GM12878 (cell line): ENCODE results near the gene MRPS16. TPM values are rescaled to one million over a fixed set of nuclear protein-coding genes. Genes with fewer than 3 reads are reported as not detected.
A peak's percentile ranks its signal among the peaks of the same experiment; 100 is the strongest.

Source experiments
- ATAC-seq: fragments of 200-7000 bp; cut with Tn5 transposase; 3 replicates; pipeline ENCODE4 v1.9.1; 2020; ENCODE audit warnings: mild to moderate bottlenecking, moderate library complexity
- Bru-seq: library from RNA; stranded (reverse); fragments of 400-500 nt; gene quantifications from one replicate; lab custom pipeline; 2021; lab: Mats Ljungman, UMichigan
- BruChase-seq, 2 experiments: library from RNA; stranded (reverse); fragments of 400-500 nt; gene quantifications; one replicate each; lab custom pipeline; 2021; lab: Mats Ljungman, UMichigan
- BruUV-seq: library from RNA; stranded (reverse); fragments of 400-500 nt; replicated peaks from 2 replicates; lab custom pipeline; 2021; lab: Mats Ljungman, UMichigan
- CTCF ChIA-PET: fragments of 300-600 bp; sonication (Branson Sonifier 250); formaldehyde crosslinking; extraction: SDS; loops from one replicate; lab custom pipeline; 2021; ENCODE audit warnings: inconsistent platforms; lab: Yijun Ruan, JAX
- POLR2A ChIA-PET: fragments of 350-600 bp; formaldehyde crosslinking; extraction: SDS; loops from one replicate; lab custom pipeline; 2021; ENCODE audit warnings: inconsistent platforms; lab: Charles Lee
- RAD21 ChIA-PET: fragments of 300-600 bp; sonication (Branson Sonifier 250); formaldehyde crosslinking; loops from one replicate; lab custom pipeline; 2023; ENCODE audit warnings: antibody characterized with exemption; ENCODE audit not compliant: unreplicated experiment; lab: Charles Lee
- SMC1A ChIA-PET: fragments of 300-600 bp; sonication (Branson Sonifier 250); formaldehyde crosslinking; loops from one replicate; lab custom pipeline; 2023; ENCODE audit not compliant: unreplicated experiment, uncharacterized antibody; lab: Charles Lee
- DNase-seq: peaks from one replicate; pipeline ENCODE4 v3.0.0-alpha.2; 2011; ENCODE audit warnings: low read depth, low spot score
- FAIRE-seq: peaks from 3 replicates; lab custom pipeline; 2011; peaks lifted over from hg19 to GRCh38; lab: Jason Lieb, UNC
- H2AFZ ChIP-seq: 2 replicates; pipeline ENCODE4 v1.6.0; 2011; ENCODE audit warnings: low read depth, low read length, control low read depth; ENCODE audit not compliant: control insufficient read depth
- H3K27ac ChIP-seq: 2 replicates; pipeline ENCODE4 v1.5.1; 2011; ENCODE audit warnings: control low read depth; ENCODE audit not compliant: control insufficient read depth, insufficient read depth
- H3K27me3 ChIP-seq, 2 experiments: replicated peaks in 1 of 2; 2 replicates each; pipeline versions ENCODE4 v1.6.0 to v1.6.1; 2011; ENCODE audit warnings: low read length in 1 of 2; ENCODE audit not compliant: control insufficient read depth in 2 of 2, insufficient read depth in 2 of 2
- H3K36me3 ChIP-seq, 2 experiments: 2 replicates each; pipeline ENCODE4 v1.5.1; 2011; ENCODE audit warnings: low read length in 1 of 2; ENCODE audit not compliant: control insufficient read depth in 2 of 2, insufficient read depth in 2 of 2
- H3K4me1 ChIP-seq: 2 replicates; pipeline ENCODE4 v1.6.1; 2011; ENCODE audit warnings: mild to moderate bottlenecking, low read length, moderate library complexity, mixed read lengths; ENCODE audit not compliant: control insufficient read depth, insufficient read depth
- H3K4me2 ChIP-seq: 2 replicates; pipeline ENCODE4 v1.6.0; 2011; ENCODE audit warnings: control low read depth; ENCODE audit not compliant: control insufficient read depth, insufficient read depth
- H3K4me3 ChIP-seq: fragments of 200-600 bp; sonication (generic); 2 replicates; pipeline ENCODE4 v1.5.1; 2016
- H3K79me2 ChIP-seq: 2 replicates; pipeline ENCODE4 v1.6.0; 2011; ENCODE audit warnings: low read length; ENCODE audit not compliant: control insufficient read depth, insufficient read depth
- H3K9ac ChIP-seq: 2 replicates; pipeline ENCODE4 v1.8.0; 2011; ENCODE audit warnings: low read length, control low read depth, mixed read lengths; ENCODE audit not compliant: control insufficient read depth, insufficient read depth
- H3K9me3 ChIP-seq: replicated peaks from 3 replicates; pipeline ENCODE4 v1.5.1; 2011; ENCODE audit warnings: mild to moderate bottlenecking, low read length; ENCODE audit not compliant: control insufficient read depth, insufficient read depth
- H4K20me1 ChIP-seq: 2 replicates; pipeline ENCODE4 v1.6.0; 2011; ENCODE audit not compliant: control insufficient read depth, insufficient read depth
- BACH1 ChIP-seq: fragments of 450-650 bp; IDR thresholded peaks from 2 replicates; pipeline ENCODE4 v1.6.1; 2017; ENCODE audit warnings: mild to moderate bottlenecking, borderline replicate concordance
- CHD2 ChIP-seq: IDR thresholded peaks from 2 replicates; pipeline ENCODE4 v1.6.1; 2011; ENCODE audit warnings: low read depth, low read length, improper control_type of control experiment, borderline replicate concordance
- HDAC2 ChIP-seq: fragments of 200-600 bp; sonication (generic); IDR thresholded peaks from 2 replicates; pipeline ENCODE4 v1.6.1; 2017
- IRF4 ChIP-seq: IDR thresholded peaks from 2 replicates; pipeline ENCODE4 v1.6.1; 2011; ENCODE audit warnings: low read depth, low read length
- LARP7 ChIP-seq: fragments of 450-650 bp; IDR thresholded peaks from 2 replicates; pipeline ENCODE4 v1.6.1; 2017; ENCODE audit warnings: mild to moderate bottlenecking
- MTA2 ChIP-seq: fragments of 450-650 bp; IDR thresholded peaks from 2 replicates; pipeline ENCODE4 v1.6.1; 2016; ENCODE audit warnings: low read depth, mild to moderate bottlenecking, moderate library complexity
- NFIC ChIP-seq: IDR thresholded peaks from 2 replicates; pipeline ENCODE4 v1.6.1; 2012; ENCODE audit warnings: low read depth, mild to moderate bottlenecking, inconsistent platforms, low read length, moderate library complexity
- PAX8 ChIP-seq: fragments of 450-650 bp; IDR thresholded peaks from 2 replicates; pipeline ENCODE4 v1.6.1; 2017; ENCODE audit warnings: mild to moderate bottlenecking, moderate library complexity
- POU2F2 ChIP-seq: IDR thresholded peaks from 3 replicates; pipeline ENCODE4 v1.6.1; 2011; ENCODE audit warnings: low read depth, mild to moderate bottlenecking, low read length, borderline replicate concordance
- SP1 ChIP-seq: IDR thresholded peaks from one replicate; pipeline ENCODE4 v1.6.1; 2011; ENCODE audit warnings: low read depth, low read length
- TAF1 ChIP-seq: IDR thresholded peaks from 2 replicates; pipeline ENCODE4 v1.6.1; 2011; ENCODE audit warnings: mild to moderate bottlenecking, low read depth, low read length, borderline replicate concordance
- TARDBP ChIP-seq: IDR thresholded peaks from 2 replicates; pipeline ENCODE4 v1.6.1; 2016; ENCODE audit warnings: borderline replicate concordance
- TBL1XR1 ChIP-seq: IDR thresholded peaks from 2 replicates; pipeline ENCODE4 v1.6.1; 2012; ENCODE audit warnings: low read depth, low read length, improper control_type of control experiment
- WGBS: methylation state at CpG from one replicate; pipeline ENCODE4 v1.1.6; 2016; ENCODE audit warnings: low lambda C conversion rate; ENCODE audit not compliant: insufficient replicate concordance, insufficient coverage; ENCODE audit errors: missing lambda C conversion rate; 5-methylcytosine and 5-hydroxymethylcytosine counted together
- in situ Hi-C: fragments of 300-500 bp; cut with MboI; formaldehyde crosslinking; loops from 9 replicates; pipeline ENCODE4 v1.14.3; 2018; ENCODE audit warnings: mixed read lengths
- intact Hi-C: fragments of 100-400 bp; cut with micrococcal nuclease; formaldehyde crosslinking; loops from one replicate; pipeline ENCODE4 v1.14.2; 2022; ENCODE audit not compliant: unreplicated experiment
- long read RNA-seq, 2 experiments: library from polyadenylated mRNA; unstranded; transcript quantifications; one replicate each; pipeline ENCODE4 v2.0.0, GENCODE V29; 2019 to 2020
- polyA minus RNA-seq, 3 experiments: library from RNA; depleted of rRNA, polyadenylated mRNA; stranded (reverse); fragments of >200 nt; gene quantifications; 2 replicates each; pipeline ENCODE4 v1.2.3, GENCODE V29; 2011
- polyA plus RNA-seq, 11 experiments: library from polyadenylated mRNA; depleted of rRNA in 4 of 11; unstranded in 6 of 11; stranded (reverse) in 5 of 11; fragments of >200 nt; fragmentation: Nextera tagmentation in 4 of 11; fragmentation: Illumina TruSeq in 1 of 11; extraction: Ambion mirVana in 4 of 11; extraction: Trizol in 1 of 11; gene quantifications; 1 replicate in 1 of 11; 2 replicates in 10 of 11; pipeline versions ENCODE4 v1.2.1 to v1.2.3, GENCODE V29; 2011 to 2016; ENCODE audit warnings: inconsistent platforms in 2 of 11, missing spikeins in 2 of 11, low read depth in 1 of 11
- total RNA-seq, 4 experiments: library from RNA; depleted of rRNA in 3 of 4; stranded (reverse); fragments of >200 nt in 3 of 4; fragmentation: Illumina TruSeq in 1 of 4; extraction: Trizol in 1 of 4; gene quantifications; 2 replicates each; pipeline versions ENCODE4 v1.2.1 to v1.2.3, GENCODE V29; 2013 to 2021
- TF ChIP-seq, protein P1 (sequence below): fragments of 450-650 bp; IDR thresholded peaks from 2 replicates; pipeline ENCODE4 v1.6.1; 2017; ENCODE audit warnings: mild to moderate bottlenecking
- TF ChIP-seq, protein P2 (sequence below): IDR thresholded peaks from 2 replicates; pipeline ENCODE4 v1.6.1; 2012; ENCODE audit warnings: low read length, inconsistent platforms

Gene MRPS16
- total RNA-seq (2013; cell fraction: nucleolus; rRNA removed): 50.5 and 55.1 TPM in 2 replicates
- total RNA-seq (2014; rRNA removed) (107 and 111 TPM in 2 replicates), total RNA-seq (2014; rRNA removed; fragmentation: Illumina TruSeq; extraction: Trizol) (87.6 and 93.9 TPM in 2 replicates), total RNA-seq (2021) (160 and 170 TPM in 2 replicates), polyA plus RNA-seq (2011; rRNA removed) (86.2 and 86.9 TPM in 2 replicates), polyA plus RNA-seq (2014; fragmentation: Illumina TruSeq; extraction: Trizol) (69.4 and 75.3 TPM in 2 replicates), polyA plus RNA-seq (2014; fragmentation: Nextera tagmentation; extraction: Ambion mirVana) (10 to 100 TPM; 43.4 to 98.5 TPM), polyA plus RNA-seq (2014; rRNA removed) (122 and 133 TPM in 2 replicates), polyA plus RNA-seq (2016; fragmentation: Nextera tagmentation; extraction: Ambion mirVana) (100 to 1,000 TPM; 269 to 285 TPM), polyA minus RNA-seq (2011; rRNA and poly(A)+ RNA removed) (53.6 and 69.3 TPM in 2 replicates), Bru-seq, nascent RNA (percentile 95 among the genes with signal in this experiment), BruChase-seq, experiment 1, labeled RNA remaining after a 6-hour chase (percentile 98 among the genes with signal in this experiment), BruChase-seq, experiment 2, labeled RNA remaining after a 2-hour chase (percentile 97 among the genes with signal in this experiment)
- 24.7 TPM for polyA plus RNA-seq (2011; ENCODE audit: low read depth)
- polyA plus RNA-seq (2011; cell fraction: cytosol; rRNA removed): 124 and 128 TPM in 2 replicates
- 48.8 and 52.3 TPM in 2 replicates for polyA plus RNA-seq (2011; cell fraction: nucleus; rRNA removed)
- 57.0 and 76.9 TPM in 2 replicates for polyA plus RNA-seq (2012)
- 29.8 and 34.7 TPM in 2 replicates for polyA minus RNA-seq (2011; cell fraction: cytosol; rRNA and poly(A)+ RNA removed)
- polyA minus RNA-seq (2011; cell fraction: nucleus; rRNA and poly(A)+ RNA removed): 20.6 and 31.1 TPM in 2 replicates
- long read RNA-seq, experiment 1, transcript MRPS16-201 (3 exons, 866 nt): minor isoform, 6 of 69 reads
- long read RNA-seq, experiment 1, transcript MRPS16-202 (3 exons, 2,634 nt): major isoform, 54 of 69 reads
- long read RNA-seq, experiment 1, partial matches to known transcripts: 1 of 69 reads
- long read RNA-seq, experiment 1, other reads (novel, unspliced or antisense): 7 of 69 reads
- long read RNA-seq, experiment 2, transcript MRPS16-202 (3 exons, 2,634 nt): major isoform, 120 of 139 reads
- long read RNA-seq, experiment 2, transcript MRPS16-201 (3 exons, 866 nt): minor isoform, 8 of 139 reads
- long read RNA-seq, experiment 2, partial matches to known transcripts: 2 of 139 reads
- long read RNA-seq, experiment 2, other reads (novel, unspliced or antisense): 7 of 139 reads

DNA sequence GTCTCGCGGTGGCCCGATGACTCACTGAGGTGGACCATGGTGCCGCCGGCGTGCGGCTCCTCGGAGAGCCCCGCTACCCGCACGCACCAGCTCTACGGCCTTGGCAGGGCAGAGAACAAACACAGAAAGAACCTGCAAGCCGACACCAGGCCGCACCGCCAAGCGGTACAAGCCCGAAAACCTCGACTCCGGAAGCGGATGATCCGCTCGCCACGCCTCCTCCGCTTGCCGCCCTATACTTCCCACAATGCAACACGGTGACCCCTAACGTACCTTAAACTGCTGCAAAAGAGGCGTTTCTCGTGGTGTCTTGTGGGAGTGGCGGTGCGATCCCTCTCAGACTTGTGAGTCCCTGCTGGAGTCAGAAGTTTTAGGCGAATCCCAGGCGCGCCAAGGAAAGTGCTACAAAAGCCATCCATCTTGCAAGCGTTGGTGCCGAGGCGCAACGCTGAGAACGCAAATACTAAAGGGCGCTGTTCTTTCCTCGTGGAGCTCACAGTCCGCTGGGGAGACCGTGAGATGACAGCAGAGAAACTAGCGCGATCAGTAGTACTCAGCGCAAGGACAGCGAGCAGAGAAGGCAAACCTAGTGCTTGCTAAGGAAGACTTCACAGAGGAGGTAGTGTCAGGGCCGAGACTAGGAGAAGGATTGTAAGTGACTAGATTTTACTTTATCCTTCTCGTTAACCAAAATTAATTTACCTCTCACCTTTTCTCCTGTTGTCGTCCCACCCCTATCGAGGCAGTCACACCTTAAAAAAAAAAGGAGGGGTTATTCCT is at the start of gene MRPS16:
Gene MRPS16 (minus strand): TSS at position 200 of the 780 bp plus-strand sequence. CDS start 162 bp downstream, at position 38.
- peak within 1 kb of the TSS; percentile 93 for H3K4me3 ChIP-seq
- BruUV-seq: TSS peak; percentile 90
- WGBS: under 1% methylated on average over 51 of the region's 51 CpGs
- peaks cover 11% of the 10 kb centered on the region for H3K4me1 ChIP-seq
- POLR2A ChIA-PET: interaction anchor here (0.6 to 1.5 kb wide), 6 partner anchors 10 to 558 kb away, joined by 3 to 7 read pairs (median 3); partner anchors contain the start of gene CFAP70
- H4K20me1 ChIP-seq: no peaks in the 10 kb centered on the region
- peak within 1 kb of the TSS; percentile 97 for H3K27ac ChIP-seq
- peak within 1 kb of the TSS; percentile 95 for H3K4me2 ChIP-seq
- DNase-seq: peak; percentile 88
- H3K36me3 ChIP-seq: peaks cover 0 to 8% of the 10 kb centered on the region in 2 experiments; a peak in 2 of 4 replicates
- H3K9me3 ChIP-seq: no peaks in the 10 kb centered on the region
- peak; percentile 97 for FAIRE-seq
- RAD21 ChIA-PET: interaction anchor here (1.6 kb wide), 1 partner anchor 84 kb away, joined by 4 read pairs; no protein-coding TSS in a partner anchor
- ATAC-seq: peak; percentile 87
- no peaks in the 10 kb centered on the region for H3K27me3 ChIP-seq
- CTCF ChIA-PET: interaction anchor here (0.9 to 4.7 kb wide), 3 partner anchors 11 to 87 kb away, joined by 3 to 14 read pairs (median 4); no protein-coding TSS in a partner anchor
- SMC1A ChIA-PET: interaction anchor here (1.0 to 1.3 kb wide), 4 partner anchors 7 to 391 kb away, joined by 3 to 5 read pairs (median 3); no protein-coding TSS in a partner anchor
- peak within 1 kb of the TSS; percentile 99 for H2AFZ ChIP-seq
- in situ Hi-C loops (no loop called here), intact Hi-C loops (loop anchor here (5.0 kb wide), 1 partner anchor 245 kb away; the partner anchor contains the start of gene PPP3CB)
- peak within 1 kb of the TSS; percentile 100 for H3K9ac ChIP-seq
- H3K79me2 ChIP-seq: peaks cover 54% of the 10 kb centered on the region
- TF ChIP-seq PAX8 (no peak), CHD2 (peak; percentile 67; the same call in 1 of the 2 replicates), SP1 (peak; percentile 73), NFIC (no peak), HDAC2 (no peak), IRF4 (no peak), MTA2 (peak; percentile 58), TARDBP (no peak), POU2F2 (no peak), TAF1 (peak; percentile 75; the same call in 1 of the 2 replicates), LARP7 (0 out of 2 replicates have a peak, but pooled peaks have one; percentile 43), TBL1XR1 (peak; percentile 76; the same call in 1 of the 2 replicates), BACH1 (0 out of 2 replicates have a peak, but pooled peaks have one; percentile 7)
- TF ChIP-seq, protein P1, sequence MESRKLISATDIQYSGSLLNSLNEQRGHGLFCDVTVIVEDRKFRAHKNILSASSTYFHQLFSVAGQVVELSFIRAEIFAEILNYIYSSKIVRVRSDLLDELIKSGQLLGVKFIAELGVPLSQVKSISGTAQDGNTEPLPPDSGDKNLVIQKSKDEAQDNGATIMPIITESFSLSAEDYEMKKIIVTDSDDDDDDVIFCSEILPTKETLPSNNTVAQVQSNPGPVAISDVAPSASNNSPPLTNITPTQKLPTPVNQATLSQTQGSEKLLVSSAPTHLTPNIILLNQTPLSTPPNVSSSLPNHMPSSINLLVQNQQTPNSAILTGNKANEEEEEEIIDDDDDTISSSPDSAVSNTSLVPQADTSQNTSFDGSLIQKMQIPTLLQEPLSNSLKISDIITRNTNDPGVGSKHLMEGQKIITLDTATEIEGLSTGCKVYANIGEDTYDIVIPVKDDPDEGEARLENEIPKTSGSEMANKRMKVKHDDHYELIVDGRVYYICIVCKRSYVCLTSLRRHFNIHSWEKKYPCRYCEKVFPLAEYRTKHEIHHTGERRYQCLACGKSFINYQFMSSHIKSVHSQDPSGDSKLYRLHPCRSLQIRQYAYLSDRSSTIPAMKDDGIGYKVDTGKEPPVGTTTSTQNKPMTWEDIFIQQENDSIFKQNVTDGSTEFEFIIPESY: no peak
- TF ChIP-seq, protein P2, sequence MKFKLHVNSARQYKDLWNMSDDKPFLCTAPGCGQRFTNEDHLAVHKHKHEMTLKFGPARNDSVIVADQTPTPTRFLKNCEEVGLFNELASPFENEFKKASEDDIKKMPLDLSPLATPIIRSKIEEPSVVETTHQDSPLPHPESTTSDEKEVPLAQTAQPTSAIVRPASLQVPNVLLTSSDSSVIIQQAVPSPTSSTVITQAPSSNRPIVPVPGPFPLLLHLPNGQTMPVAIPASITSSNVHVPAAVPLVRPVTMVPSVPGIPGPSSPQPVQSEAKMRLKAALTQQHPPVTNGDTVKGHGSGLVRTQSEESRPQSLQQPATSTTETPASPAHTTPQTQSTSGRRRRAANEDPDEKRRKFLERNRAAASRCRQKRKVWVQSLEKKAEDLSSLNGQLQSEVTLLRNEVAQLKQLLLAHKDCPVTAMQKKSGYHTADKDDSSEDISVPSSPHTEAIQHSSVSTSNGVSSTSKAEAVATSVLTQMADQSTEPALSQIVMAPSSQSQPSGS: no peak
